IMR-90 (cell line): ENCODE data around the gene ANKH. TPM values are rescaled to one million over a fixed set of nuclear protein-coding genes. Genes with fewer than 3 reads are reported as not detected.

Experiments
- ATAC-seq: fragments of 200-7000 bp; cut with Tn5 transposase; 2 replicates; pipeline ENCODE4 v1.9.1; 2020; ENCODE audit warnings: low read depth, mild to moderate bottlenecking, moderate library complexity
- BruUV-seq: library from RNA; stranded (reverse); fragments of 400-500 nt; replicated peaks from 2 replicates; lab custom pipeline; 2021; lab: Mats Ljungman, UMichigan
- CTCF ChIA-PET: fragments of 300-600 bp; formaldehyde crosslinking; extraction: SDS; loops from one replicate; lab custom pipeline; 2021; ENCODE audit warnings: antibody characterized with exemption; lab: Yijun Ruan, JAX
- POLR2A ChIA-PET: fragments of 300-600 bp; sonication (Branson Sonifier 250); formaldehyde crosslinking; loops from one replicate; lab custom pipeline; 2022; ENCODE audit warnings: antibody characterized with exemption; ENCODE audit not compliant: unreplicated experiment; lab: Charles Lee
- DNase-seq: peaks from one replicate; pipeline ENCODE4 v3.0.0; 2013
- H2AFZ ChIP-seq: replicated peaks from 2 replicates; pipeline ENCODE3; 2013; ENCODE audit warnings: low read length, mild to moderate bottlenecking; ENCODE audit not compliant: poor library complexity
- H2AK5ac ChIP-seq: 2 replicates; pipeline ENCODE4 v1.6.1; 2013; ENCODE audit warnings: low read depth, low read length, inconsistent platforms
- H2AK9ac ChIP-seq: replicated peaks from 2 replicates; pipeline ENCODE3; 2013; ENCODE audit warnings: mild to moderate bottlenecking, low read depth, low read length, moderate library complexity; ENCODE audit not compliant: poor library complexity
- H2BK120ac ChIP-seq: 2 replicates; pipeline ENCODE4 v1.6.1; 2013; ENCODE audit warnings: low read depth, low read length, inconsistent platforms
- H2BK15ac ChIP-seq: 3 replicates; pipeline ENCODE4 v1.6.1; 2013; ENCODE audit warnings: low read depth, low read length, inconsistent platforms
- H2BK20ac ChIP-seq: 2 replicates; pipeline ENCODE4 v1.6.1; 2013; ENCODE audit warnings: low read depth, mild to moderate bottlenecking, inconsistent platforms, low read length, moderate library complexity
- H2BK5ac ChIP-seq: 2 replicates; pipeline ENCODE4 v1.6.1; 2013; ENCODE audit warnings: mild to moderate bottlenecking, low read depth, low read length, inconsistent platforms; ENCODE audit not compliant: poor library complexity, severe bottlenecking
- H3K14ac ChIP-seq: replicated peaks from 2 replicates; pipeline ENCODE4 v1.6.1; 2013; ENCODE audit warnings: low read depth, low read length, inconsistent platforms
- H3K18ac ChIP-seq: 2 replicates; pipeline ENCODE4 v1.6.1; 2013; ENCODE audit warnings: low read depth, low read length, control low read depth
- H3K23ac ChIP-seq: 2 replicates; pipeline ENCODE4 v1.6.1; 2013; ENCODE audit warnings: low read depth, low read length, inconsistent platforms
- H3K27ac ChIP-seq: 2 replicates; pipeline ENCODE4 v1.5.1; 2013; ENCODE audit warnings: mild to moderate bottlenecking, control low read depth, low read length; ENCODE audit not compliant: insufficient read depth
- H3K27me3 ChIP-seq: 2 replicates; pipeline ENCODE4 v1.6.1; 2013; ENCODE audit warnings: low read length; ENCODE audit not compliant: control insufficient read depth, insufficient read depth
- H3K36me3 ChIP-seq: 2 replicates; pipeline ENCODE4 v1.6.1; 2013; ENCODE audit warnings: low read length, mixed read lengths; ENCODE audit not compliant: control insufficient read depth, insufficient read depth
- H3K4ac ChIP-seq: 2 replicates; pipeline ENCODE4 v1.6.1; 2013; ENCODE audit warnings: low read depth, low read length, inconsistent platforms
- H3K4me1 ChIP-seq: 2 replicates; pipeline ENCODE4 v1.6.1; 2013; ENCODE audit warnings: low read length, mixed read lengths; ENCODE audit not compliant: control insufficient read depth, insufficient read depth
- H3K4me2 ChIP-seq: 2 replicates; pipeline ENCODE4 v1.6.1; 2013; ENCODE audit warnings: low read depth, mild to moderate bottlenecking, control low read depth, low read length, moderate library complexity
- H3K4me3 ChIP-seq: 2 replicates; pipeline ENCODE4 v1.5.1; 2013; ENCODE audit warnings: low read depth, mild to moderate bottlenecking, control low read depth, low read length, moderate library complexity; ENCODE audit not compliant: insufficient read depth
- H3K56ac ChIP-seq: 2 replicates; pipeline ENCODE4 v1.6.1; 2013; ENCODE audit warnings: low read length, inconsistent platforms; ENCODE audit not compliant: insufficient read depth; ENCODE audit errors: extremely low read depth
- H3K79me1 ChIP-seq, 2 experiments: 2 replicates each; pipeline ENCODE4 v1.6.1; 2013; ENCODE audit warnings: low read length in 2 of 2, inconsistent platforms in 1 of 2, low read depth in 1 of 2
- H3K9ac ChIP-seq: 2 replicates; pipeline ENCODE4 v1.6.1; 2013; ENCODE audit warnings: low read depth, low read length, control low read depth
- H3K9me1 ChIP-seq: 2 replicates; pipeline ENCODE4 v1.6.1; 2013; ENCODE audit warnings: low read length, inconsistent platforms; ENCODE audit not compliant: insufficient read depth
- H3K9me3 ChIP-seq: 2 replicates; pipeline ENCODE4 v1.6.1; 2013; ENCODE audit warnings: low read length; ENCODE audit not compliant: control insufficient read depth, insufficient read depth
- H4K20me1 ChIP-seq: 2 replicates; pipeline ENCODE4 v1.6.1; 2013; ENCODE audit warnings: low read length, inconsistent platforms; ENCODE audit not compliant: insufficient read depth
- H4K5ac ChIP-seq: 2 replicates; pipeline ENCODE4 v1.6.1; 2013; ENCODE audit warnings: mild to moderate bottlenecking, low read depth, low read length, control low read depth
- H4K8ac ChIP-seq, 2 experiments: 2 replicates each; pipeline ENCODE4 v1.6.1; 2013; ENCODE audit warnings: low read depth in 2 of 2, low read length in 2 of 2, control low read depth in 1 of 2, inconsistent platforms in 1 of 2
- H4K91ac ChIP-seq: 2 replicates; pipeline ENCODE4 v1.6.1; 2013; ENCODE audit warnings: low read depth, low read length, inconsistent platforms; ENCODE audit not compliant: insufficient read depth
- CEBPB ChIP-seq: IDR thresholded peaks from 2 replicates; pipeline ENCODE4 v1.6.1; 2012; ENCODE audit warnings: low read depth, low read length, improper control_type of control experiment
- CHD1 ChIP-seq: IDR thresholded peaks from 2 replicates; pipeline ENCODE4 v1.6.1; 2012; ENCODE audit warnings: low read depth, low read length, improper control_type of control experiment
- FOS ChIP-seq: fragments of 150-350 bp; IDR thresholded peaks from 2 replicates; pipeline ENCODE4 v1.6.1; 2016; ENCODE audit warnings: low read depth, low read length
- MAFK ChIP-seq: IDR thresholded peaks from 2 replicates; pipeline ENCODE4 v1.6.1; 2012; ENCODE audit warnings: low read depth, low read length, improper control_type of control experiment
- MAZ ChIP-seq: IDR thresholded peaks from 2 replicates; pipeline ENCODE4 v1.6.1; 2012; ENCODE audit warnings: low read depth, mild to moderate bottlenecking, low read length, improper control_type of control experiment, moderate library complexity, borderline replicate concordance
- MXI1 ChIP-seq: IDR thresholded peaks from 2 replicates; pipeline ENCODE4 v1.6.1; 2012; ENCODE audit warnings: low read depth, mild to moderate bottlenecking, low read length, moderate library complexity, borderline replicate concordance
- NFE2L2 ChIP-seq: fragments of 150-350 bp; IDR thresholded peaks from 2 replicates; pipeline ENCODE4 v1.6.1; 2016; ENCODE audit warnings: low read depth, mild to moderate bottlenecking, low read length
- POLR2A ChIP-seq: IDR thresholded peaks from 2 replicates; pipeline ENCODE4 v1.6.1; 2012; ENCODE audit warnings: mild to moderate bottlenecking, low read depth, low read length
- RCOR1 ChIP-seq: IDR thresholded peaks from 2 replicates; pipeline ENCODE4 v1.6.1; 2012; ENCODE audit warnings: mild to moderate bottlenecking, low read length, improper control_type of control experiment; ENCODE audit not compliant: insufficient replicate concordance
- RFX5 ChIP-seq: IDR thresholded peaks from 2 replicates; pipeline ENCODE4 v1.8.0; 2012; ENCODE audit warnings: low read depth, mild to moderate bottlenecking, low read length, moderate library complexity
- SMC3 ChIP-seq: fragments of 150-350 bp; IDR thresholded peaks from 2 replicates; pipeline ENCODE4 v1.6.1; 2016; ENCODE audit warnings: low read depth, mild to moderate bottlenecking, antibody characterized with exemption, low read length, moderate library complexity
- USF2 ChIP-seq: fragments of 150-350 bp; IDR thresholded peaks from 2 replicates; pipeline ENCODE4 v1.6.1; 2017; ENCODE audit warnings: mild to moderate bottlenecking, antibody characterized with exemption, low read length, low read depth
- whole genome bisulfite sequencing, 2 experiments: methylation state at CpG; one replicate each; pipeline versions ENCODE4 v1.1.5 to v1.1.7; 2013; ENCODE audit warnings: missing lambda C conversion rate in 2 of 2; ENCODE audit not compliant: insufficient read length in 1 of 2; ENCODE audit errors: extremely low coverage in 2 of 2; 5-methylcytosine and 5-hydroxymethylcytosine counted together
- dilution Hi-C: fragments of 300-500 bp; cut with HindIII; formaldehyde crosslinking; loops from one replicate; pipeline ENCODE4 v1.14.3; 2018; ENCODE audit warnings: low sequenced_read_pairs; ENCODE audit not compliant: unreplicated experiment
- in situ Hi-C: fragments of 300-500 bp; cut with MboI; formaldehyde crosslinking; loops from 3 replicates; pipeline ENCODE4 v1.14.3; 2019; ENCODE audit warnings: low sequenced_read_pairs, inconsistent platforms, mixed read lengths
- intact Hi-C: fragments of 100-400 bp; cut with micrococcal nuclease; formaldehyde crosslinking; loops from 2 replicates; pipeline ENCODE4 v1.10.0; 2022
- polyA plus RNA-seq, 3 experiments: library from polyadenylated mRNA; depleted of rRNA; stranded (reverse); fragments of >200 nt; gene quantifications; 2 replicates each; pipeline ENCODE4 v1.2.3, GENCODE V29; 2012; ENCODE audit warnings: low replicate concordance in 1 of 3
- total RNA-seq: library from RNA; depleted of rRNA; stranded (reverse); fragments of >200 nt; gene quantifications from 2 replicates; pipeline ENCODE4 v1.2.3, GENCODE V29; 2012
- TF ChIP-seq, protein P1 (sequence below): fragments of 150-350 bp; IDR thresholded peaks from 2 replicates; pipeline ENCODE4 v1.6.1; 2016; ENCODE audit warnings: low read depth, mild to moderate bottlenecking, low read length, moderate library complexity, borderline replicate concordance

Gene ANKH
- total and polyA plus RNA-seq, 2 of the 4 experiments (the other 2 are of a cell fraction), result 5.2 to 17.2 TPM

GRCh38 chr5:14834584-14835550, 36.7 kb downstream of the ANKH start:
- Histone ChIP-seq H3K9me1 (no peaks in the 10 kb centered on the region), H4K8ac (no peak overlapping the region), H3K4me3 (no peak overlapping the region), H3K27ac (no peak overlapping the region), H3K9me3 (no peaks in the 10 kb centered on the region), H2BK20ac (no peak overlapping the region), H3K4me2 (no peak overlapping the region), H3K4ac (no peak overlapping the region), H2AK9ac (no peak overlapping the region), H2AK5ac (no peak overlapping the region), H4K91ac (no peak overlapping the region), H3K79me1 (peaks cover 4% of the 10 kb centered on the region in 2 experiments; a peak in 2 of 4 replicates), H3K14ac (no peak overlapping the region), H3K23ac (no peak overlapping the region), H2BK15ac (no peak overlapping the region), H3K27me3 (no peaks in the 10 kb centered on the region), H3K18ac (no peak overlapping the region), H2BK120ac (no peak overlapping the region), H2BK5ac (no peak overlapping the region), H4K20me1 (0 out of 2 replicates have a peak, but pooled peaks cover 3% of the 10 kb centered on the region), H3K4me1 (no peaks in the 10 kb centered on the region), H3K9ac (no peak overlapping the region), H4K5ac (no peak overlapping the region), H2AFZ (no peak overlapping the region), H3K36me3 (no peaks in the 10 kb centered on the region; the same call in 1 of the 2 replicates), H3K56ac (no peak overlapping the region)
- intact Hi-C loops (no loop called here), in situ Hi-C loops (no loop called here), dilution Hi-C loops (no loop called here)
- DNase-seq (no peak), ATAC-seq (no peak)
- ChIA-PET POLR2A (no interaction called here), CTCF (interaction anchor here (0.6 to 0.7 kb wide), 2 partner anchors 25 to 158 kb away, joined by 3 to 5 read pairs; no protein-coding TSS in a partner anchor)
- TF ChIP-seq USF2 (no peak), NFE2L2 (no peak), RCOR1 (no peak), CEBPB (no peak), SMC3 (no peak), FOS (no peak), POLR2A (no peak), CHD1 (no peak), MXI1 (no peak), MAZ (no peak), MAFK (no peak), RFX5 (no peak)
- TF ChIP-seq, protein P1, sequence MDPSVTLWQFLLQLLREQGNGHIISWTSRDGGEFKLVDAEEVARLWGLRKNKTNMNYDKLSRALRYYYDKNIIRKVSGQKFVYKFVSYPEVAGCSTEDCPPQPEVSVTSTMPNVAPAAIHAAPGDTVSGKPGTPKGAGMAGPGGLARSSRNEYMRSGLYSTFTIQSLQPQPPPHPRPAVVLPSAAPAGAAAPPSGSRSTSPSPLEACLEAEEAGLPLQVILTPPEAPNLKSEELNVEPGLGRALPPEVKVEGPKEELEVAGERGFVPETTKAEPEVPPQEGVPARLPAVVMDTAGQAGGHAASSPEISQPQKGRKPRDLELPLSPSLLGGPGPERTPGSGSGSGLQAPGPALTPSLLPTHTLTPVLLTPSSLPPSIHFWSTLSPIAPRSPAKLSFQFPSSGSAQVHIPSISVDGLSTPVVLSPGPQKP, result no peak
- no TSS peak for BruUV-seq
- 88% methylated on average over 4 of the region's 11 CpGs; no CpG with 5 or more reads in 1 of the 2 experiments for WGBS, 2 experiments
